Measurements from ENCODE around the gene TCTN1.
"Not testable (repeated sequence)": the region's sequence is repeated elsewhere in the genome, so short reads cannot be mapped to it uniquely, and the experiment has no call there.

The TCTN1 gene

DNA sequence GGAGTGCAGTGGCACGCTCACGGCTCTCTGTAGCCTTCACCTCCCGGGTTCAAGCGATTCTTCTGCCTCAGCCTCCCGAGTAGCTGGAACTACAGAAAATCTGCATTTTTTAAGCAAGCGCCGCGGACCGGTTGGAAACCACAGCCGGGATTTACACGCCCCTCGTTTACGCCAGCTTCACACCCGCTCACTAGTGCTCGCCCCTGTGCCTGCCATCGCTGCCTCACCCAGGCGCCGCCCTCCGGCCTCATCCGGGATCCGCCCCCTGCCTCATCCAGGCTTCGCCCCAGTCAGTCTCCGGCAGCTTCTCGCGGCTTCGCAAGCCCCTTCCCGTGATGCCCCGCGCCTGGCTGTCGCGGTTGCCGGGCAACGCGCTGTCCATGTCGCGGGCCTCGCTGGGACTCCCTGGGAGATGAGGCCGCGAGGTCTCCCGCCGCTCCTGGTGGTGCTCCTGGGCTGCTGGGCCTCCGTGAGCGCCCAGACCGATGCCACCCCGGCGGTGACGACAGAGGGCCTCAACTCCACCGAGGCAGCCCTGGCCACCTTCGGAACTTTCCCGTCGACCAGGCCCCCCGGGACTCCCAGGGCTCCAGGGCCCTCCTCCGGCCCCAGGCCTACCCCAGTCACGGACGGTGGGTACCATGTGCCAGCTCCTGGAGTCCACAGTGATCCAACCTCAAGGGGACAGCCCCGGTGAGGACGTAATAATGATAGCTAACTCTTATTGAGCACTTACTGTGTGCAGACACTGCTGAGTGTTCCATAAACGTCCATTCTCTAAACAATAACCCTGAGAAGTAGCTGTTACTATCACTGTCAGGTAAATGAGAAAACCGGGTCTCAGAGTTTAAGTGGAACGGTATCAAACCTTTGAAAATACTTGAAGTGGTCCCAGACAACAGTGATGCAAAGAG lies at the start of gene TCTN1:
Gene TCTN1, plus strand, starts transcription at position 359 of the 914 bp plus-strand sequence. Its CDS starts 54 bp downstream, at position 413.
- peak; percentile 96 for DNase-seq

- DNase-seq, result no peak
Observed at GRCh38 chr12:110564471-110564991, 49.4 kb upstream of the TCTN1 start.

GRCh38 chr12:110565894-110566871 lies 47.7 kb upstream of the TCTN1 start:
- peak; percentile 66 for DNase-seq

- no peak for DNase-seq
Observed at GRCh38 chr12:110566993-110567392, 46.9 kb upstream of the TCTN1 start.

GRCh38 chr12:110568752-110569151 lies 45.2 kb upstream of the TCTN1 start:
- DNase-seq, result no peak

DNA sequence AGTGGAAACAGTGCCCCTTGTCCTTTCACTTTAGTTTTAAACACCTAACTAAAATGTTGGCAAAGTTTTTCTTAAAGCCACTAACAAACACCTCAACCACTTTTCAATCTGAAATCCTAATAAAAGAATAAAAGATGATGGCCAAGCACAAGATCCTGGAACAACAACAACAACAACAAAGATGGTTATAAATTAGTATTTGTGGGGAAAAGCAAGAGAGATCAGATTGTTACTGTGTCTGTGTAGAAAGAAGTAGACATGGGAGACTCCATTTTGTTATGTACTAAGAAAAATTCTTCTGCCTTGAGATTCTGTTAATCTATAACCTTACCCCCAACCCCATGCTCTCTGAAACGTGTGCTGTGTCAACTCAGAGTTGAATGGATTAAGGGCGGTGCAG lies 44.1 kb upstream of the TCTN1 start:
- DNase-seq, result not testable (repeated sequence)

- DNase-seq, result not testable (repeated sequence)
Observed at GRCh38 chr12:110570798-110571197, 43.1 kb upstream of the TCTN1 start.

DNA sequence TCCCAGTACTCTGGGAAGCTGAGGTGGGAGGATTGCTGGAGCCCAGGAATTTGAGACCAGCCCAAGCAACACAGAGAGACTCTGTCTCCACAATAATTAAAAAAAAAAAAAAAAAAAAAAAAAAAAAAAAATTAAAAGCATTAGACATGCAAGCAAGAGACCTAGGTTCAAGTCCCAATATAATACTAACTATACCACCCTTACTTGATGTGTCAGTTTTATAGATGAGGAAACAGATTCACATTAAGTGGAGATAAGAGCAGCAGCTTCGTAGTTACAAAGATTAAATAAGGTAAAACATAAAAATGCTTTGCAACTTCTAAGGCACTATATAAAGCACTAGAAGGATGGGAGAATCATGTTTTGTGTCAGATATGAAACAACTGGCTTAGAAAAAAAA lies 39.9 kb upstream of the TCTN1 start:
- DNase-seq, result no peak

DNA sequence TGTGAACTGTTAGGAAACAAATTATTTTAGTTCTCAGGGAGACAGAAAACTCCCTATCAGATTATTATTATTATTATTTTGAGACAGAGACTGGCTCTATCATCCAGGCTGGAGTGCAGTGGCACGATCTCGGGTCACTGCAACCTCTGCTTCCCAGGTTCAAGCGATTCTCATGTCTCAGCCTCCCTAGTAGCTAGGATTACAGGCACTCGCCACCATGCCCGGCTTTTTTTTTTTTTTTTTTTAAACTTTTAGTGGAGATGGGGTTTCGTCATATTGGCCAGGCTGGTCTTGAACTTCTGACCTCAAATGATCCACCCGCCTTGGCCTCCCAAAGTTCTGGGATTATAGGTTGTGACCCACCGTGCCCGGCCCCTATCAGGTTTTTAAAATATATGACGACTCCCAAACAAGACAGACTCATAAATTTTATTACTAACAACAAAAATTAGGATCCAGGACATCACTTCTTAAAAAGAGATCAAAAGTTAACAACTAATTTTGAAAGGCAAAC lies 39.2 kb upstream of the TCTN1 start:
- not testable (repeated sequence) for DNase-seq

GRCh38 chr12:110575326-110575725 lies 38.6 kb upstream of the TCTN1 start:
- no peak for DNase-seq

- no peak for DNase-seq
Observed at GRCh38 chr12:110576504-110576903, 37.4 kb upstream of the TCTN1 start.

GRCh38 chr12:110577864-110578693 lies 35.9 kb upstream of the TCTN1 start:
- DNase-seq, result no peak

DNA sequence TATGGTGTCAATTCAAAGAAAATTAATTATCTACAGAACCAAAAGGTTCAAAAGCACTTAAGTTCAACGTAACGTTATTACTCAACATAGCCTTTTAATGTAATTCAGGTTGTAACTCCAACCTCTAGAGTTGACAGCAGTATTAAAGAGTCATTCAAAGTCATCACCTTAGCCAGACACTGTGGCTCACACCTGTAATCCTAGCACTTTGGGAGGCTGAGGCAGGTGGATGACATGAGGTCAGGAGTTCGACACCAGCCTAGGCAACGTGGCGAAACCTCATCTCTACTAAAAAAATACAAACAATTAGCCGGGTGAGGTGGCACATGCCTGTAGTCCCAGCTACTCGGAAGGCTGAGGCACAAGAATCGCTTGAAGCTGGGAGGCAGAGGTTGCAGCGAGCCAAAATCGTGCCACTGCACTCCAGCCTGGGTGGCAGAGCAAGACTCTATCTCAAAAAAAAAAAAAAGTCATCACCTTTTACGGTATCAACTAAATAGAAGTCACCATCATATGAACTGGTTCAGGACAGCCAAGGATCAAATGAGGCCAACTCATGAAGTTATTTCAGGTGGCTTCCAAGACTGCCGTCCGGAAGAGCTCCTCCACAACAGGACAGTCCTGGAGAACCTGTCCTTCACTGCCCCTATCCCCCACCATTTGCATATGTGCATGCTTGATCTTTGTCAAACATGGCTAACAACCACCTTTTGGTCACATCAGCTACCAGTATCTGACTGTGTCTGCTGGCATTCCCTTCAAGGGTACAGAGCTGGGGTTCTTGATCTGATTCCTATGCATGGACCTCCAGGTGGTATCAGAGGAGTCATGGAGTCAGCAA lies 35.0 kb upstream of the TCTN1 start:
- no peak for DNase-seq

DNA sequence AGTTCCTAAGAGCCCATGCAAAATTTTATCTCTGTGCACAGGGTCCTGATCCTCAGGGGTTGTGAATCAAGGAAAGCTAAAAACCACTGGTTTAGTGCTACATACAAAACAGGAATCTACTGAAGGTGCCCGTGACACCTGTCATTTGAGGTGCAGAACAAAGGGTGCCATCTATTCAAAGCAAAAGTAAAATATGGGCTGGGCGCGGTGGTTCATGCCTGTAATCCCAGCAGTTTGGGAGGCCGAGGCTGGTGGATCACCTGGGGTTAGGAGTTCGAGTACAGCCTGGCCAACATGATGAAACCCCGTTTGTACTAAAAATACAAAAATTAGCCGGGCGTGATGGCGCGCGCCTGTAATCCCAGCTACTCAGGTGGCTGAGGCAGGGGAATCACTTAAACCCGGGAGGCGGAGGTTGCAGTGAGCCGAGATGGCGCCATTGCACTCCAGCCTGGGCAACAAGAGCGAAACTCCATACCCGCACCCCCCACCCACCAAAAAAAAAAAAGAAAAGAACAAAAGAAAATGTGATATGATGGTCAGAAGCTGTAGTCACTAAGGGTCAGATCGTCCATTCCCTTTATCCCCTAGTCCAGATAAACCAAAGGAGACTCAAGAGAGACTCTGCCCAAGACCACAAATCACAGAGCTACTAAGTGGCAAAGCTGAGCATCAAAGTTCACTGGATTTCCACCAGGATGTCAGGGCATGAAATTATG lies 34.2 kb upstream of the TCTN1 start:
- no peak for DNase-seq

GRCh38 chr12:110581931-110582275 lies 32.0 kb upstream of the TCTN1 start:
- no peak for DNase-seq

GRCh38 chr12:110582276-110583136 lies 31.4 kb upstream of the TCTN1 start:
- peak; percentile 25 for DNase-seq

DNA sequence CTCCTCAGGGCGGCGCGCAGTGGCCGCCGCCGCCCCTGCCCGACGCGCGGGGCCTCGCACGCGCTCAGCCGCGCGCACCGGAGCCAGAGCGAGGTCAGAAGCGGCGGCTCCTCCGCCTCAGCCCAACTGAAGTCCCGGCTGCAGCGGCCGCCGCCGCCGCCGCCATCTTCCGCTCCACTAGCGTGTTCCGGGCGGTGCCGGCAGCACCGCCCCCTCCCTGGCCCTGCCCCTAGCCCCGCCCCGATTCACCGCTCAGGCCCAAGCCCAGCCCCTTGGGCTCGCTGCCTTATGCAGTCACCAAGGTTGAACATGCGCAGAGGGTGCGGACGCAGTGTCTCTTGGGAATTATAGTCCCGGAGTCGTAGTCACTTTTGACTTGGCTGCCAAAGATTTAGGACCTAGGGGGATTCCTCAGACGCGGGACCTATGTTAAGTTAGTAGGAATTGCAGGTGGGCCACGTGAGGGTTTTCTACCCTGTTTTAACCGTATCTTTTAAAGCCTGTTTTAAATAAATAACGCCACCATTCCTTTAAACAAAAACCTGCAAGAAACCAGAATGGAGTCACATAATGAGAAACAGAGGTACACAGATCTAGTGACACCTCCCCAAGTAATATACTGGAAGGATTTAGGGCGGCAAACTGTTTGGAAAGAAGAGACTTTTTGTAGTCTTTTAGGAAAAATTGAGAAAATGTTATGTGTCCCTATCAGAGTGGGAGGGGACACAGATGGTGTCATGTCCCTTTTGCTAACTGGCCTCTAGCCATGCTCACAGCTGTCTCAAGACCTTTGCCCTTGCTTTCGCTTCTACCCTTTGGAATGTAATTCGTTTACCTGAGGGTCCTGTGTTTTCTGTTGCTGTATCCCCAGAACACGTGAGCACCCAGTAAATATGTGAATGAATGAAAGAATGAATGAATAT lies 30.5 kb upstream of the TCTN1 start, which contains the start of gene PPTC7:
Gene PPTC7, minus strand, starts transcription at position 182 of the 923 bp plus-strand sequence. CDS start 287 bp downstream, outside the sequence.
- peak; percentile 96 for DNase-seq

DNA sequence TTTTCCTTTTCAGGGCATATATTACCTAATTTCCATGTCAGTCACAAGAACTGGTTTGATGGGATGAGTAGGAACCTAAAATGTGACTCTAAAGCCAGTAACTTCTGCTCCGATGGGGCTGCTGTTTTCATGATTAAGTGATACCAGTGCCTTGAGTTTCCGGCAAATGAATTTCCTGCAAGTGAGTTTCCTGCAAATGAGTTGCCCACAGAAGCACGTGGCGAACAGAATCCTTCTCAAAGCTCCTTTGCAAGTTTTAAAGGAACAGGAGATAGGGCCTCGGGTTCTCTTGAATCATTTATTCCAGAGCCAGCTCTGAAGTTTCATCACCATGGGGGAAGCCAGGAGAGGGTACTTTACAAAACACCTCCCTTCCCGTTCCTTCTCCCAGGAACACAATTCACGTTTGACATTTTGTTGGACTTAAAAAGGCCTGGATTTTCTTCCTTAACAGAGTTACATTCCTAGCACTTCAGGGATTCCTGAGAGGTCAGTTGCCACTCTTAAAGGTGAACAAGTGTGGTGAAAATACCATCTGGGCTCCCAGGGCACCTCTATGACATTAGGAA lies 28.6 kb upstream of the TCTN1 start:
- no peak for DNase-seq
